CD4-positive, alpha-beta T cell treated with Interleukin-21 for 1 hour (primary cell): ENCODE data around the gene DNAJC27.
"Not testable (repeated sequence)": the region's sequence is repeated elsewhere in the genome, so short reads cannot be mapped to it uniquely, and the experiment has no call there.

Experiments
- DNase-seq: peaks from one replicate; pipeline ENCODE4 v3.0.0-alpha.2; 2020

Gene DNAJC27

DNA sequence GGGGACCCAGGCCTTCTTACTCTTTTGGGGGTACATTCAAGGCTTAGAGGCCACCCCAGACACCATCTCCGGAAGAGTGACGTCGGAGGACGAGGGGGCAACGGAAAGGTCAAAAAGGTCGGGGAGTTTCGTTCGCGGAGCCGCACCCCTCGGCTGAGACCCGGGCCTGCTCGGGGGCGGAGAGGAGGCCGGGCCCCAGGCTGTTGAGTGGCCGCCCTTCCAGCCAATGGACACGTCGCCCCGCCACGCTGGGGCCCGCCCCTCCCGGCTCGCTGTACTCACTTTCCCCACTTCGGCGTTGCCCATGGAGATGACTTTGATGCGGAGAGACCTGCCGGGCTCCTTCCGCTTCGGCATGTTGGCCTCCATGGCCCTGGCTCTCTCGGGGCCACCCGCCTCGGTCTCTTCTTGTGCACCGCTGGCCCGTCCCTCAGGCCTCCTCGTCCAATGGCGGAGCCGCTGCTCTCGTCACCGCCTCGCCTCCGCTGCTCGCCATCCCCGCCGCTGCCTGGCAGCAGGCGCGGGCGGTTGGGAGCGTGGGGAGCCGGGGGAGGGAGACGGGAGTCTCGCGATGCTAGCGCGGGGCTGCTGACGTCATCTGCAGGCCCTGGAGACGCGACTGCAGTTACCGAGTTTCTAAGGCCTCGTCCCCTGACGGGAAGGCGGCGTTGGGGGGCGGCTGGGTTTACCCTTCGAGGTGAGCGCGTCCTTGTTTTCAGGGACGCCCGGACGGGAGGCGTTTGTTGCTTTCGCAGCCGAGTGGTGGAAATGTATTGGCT is at the start of gene DNAJC27:
Gene DNAJC27, minus strand, starts transcription at position 420 of the 779 bp plus-strand sequence. Its CDS starts 51 bp downstream, at position 369.
- DNase-seq = peak; percentile 99

DNA sequence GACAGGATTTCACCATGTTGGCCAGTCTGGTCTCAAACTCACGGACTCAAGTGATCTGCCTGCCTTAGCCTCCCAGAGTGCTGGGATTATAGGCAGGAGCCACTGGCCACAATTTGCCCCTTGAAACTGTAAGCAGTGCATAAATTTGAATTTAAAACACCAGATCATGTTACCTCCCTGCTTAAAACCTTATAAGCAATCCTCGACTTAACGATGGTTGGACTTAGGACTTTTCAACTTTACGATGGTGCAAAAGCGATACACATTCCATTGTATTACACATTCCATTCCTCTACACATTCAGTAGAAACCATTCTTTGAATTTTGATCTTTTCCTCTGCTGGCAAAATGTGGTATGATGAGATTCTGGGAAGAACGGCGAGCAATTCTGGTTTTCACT is 46.9 kb upstream of the DNAJC27 start:
- no peak for DNase-seq

GRCh38 chr2:25014631-25015030 is 42.9 kb upstream of the DNAJC27 start:
- no peak for DNase-seq

GRCh38 chr2:25011342-25011741 is 39.6 kb upstream of the DNAJC27 start:
- not testable (repeated sequence) for DNase-seq

DNA sequence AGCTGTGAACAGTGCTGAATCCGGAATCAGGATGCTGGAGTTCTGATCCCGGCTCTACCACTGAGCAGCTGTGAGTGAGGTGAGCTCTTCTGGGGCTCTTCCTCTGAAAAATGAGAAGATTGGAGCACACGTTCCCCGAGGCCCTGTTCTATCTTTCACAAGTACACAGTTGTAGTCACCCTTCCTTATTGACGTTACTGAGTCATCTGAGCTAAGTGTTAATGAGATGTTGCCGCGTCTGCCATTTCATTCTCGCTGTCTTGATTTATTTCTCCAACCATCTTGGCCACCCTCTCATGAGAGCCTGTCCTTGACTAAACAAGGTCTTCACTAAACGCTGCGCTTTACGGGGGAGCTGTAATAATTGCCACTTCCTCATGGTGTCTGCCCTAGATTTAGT is 38.2 kb upstream of the DNAJC27 start:
- DNase-seq = no peak

DNA sequence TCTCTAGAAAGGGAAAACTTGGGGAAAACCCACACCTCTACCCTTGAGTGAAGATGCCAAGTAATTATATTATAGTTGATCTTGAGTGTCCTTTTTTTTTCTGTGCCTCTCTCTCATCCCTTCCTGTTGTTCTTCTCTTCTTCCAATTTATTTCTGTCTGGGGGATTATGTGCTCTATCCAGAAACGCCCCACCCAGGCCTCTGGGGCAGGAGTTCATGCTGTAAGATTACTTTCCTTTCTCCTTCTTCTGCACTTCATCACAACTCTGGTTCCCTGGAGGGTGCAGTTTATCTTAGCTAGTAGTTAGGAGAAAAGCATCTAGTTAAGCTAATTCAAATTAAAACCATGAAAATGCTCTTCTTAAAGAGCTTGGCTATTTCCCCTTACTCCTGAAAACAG is 30.3 kb upstream of the DNAJC27 start:
- DNase-seq = no peak

- DNase-seq = no peak
These were observed 29.5 kb upstream of the DNAJC27 start for GRCh38 chr2:25001325-25001637.

DNA sequence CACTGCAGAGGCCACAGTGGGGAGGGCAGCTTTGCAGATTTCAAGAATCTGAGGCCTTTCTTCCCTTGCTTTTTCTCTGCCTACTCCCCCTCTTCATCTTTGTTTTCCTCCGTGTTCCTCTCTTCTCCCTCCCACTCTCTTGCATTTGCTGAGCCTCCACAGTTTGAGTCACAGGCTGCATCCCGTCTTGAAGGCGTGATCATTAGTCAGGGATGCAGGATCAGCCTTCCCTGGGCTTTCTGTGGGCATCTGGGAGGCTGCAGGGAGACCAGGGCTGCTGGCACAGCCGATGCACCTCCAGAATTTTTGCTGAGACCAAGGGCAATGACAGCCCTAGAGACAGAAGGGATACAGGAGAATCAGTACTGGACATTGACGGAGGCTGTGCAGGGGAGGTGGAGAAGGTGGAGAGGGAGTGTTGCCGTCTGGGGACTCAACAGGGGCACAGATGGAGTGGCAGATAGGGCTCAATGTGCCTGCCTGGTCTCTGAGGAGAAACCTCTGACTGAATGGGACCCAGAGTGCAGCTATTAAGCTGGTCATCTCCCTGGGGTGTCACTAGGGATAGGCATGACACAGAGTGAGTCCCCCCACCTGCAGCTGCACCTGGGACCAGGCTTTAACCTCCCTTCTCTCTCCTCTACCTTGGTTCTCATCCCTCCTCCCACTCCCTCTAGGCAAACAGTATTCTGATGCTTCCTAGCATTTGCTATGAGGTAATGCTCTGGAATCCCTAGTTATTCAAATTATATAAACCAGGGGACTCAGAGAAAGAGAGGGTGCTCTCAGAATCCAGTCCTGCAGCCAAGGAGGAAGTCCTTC is 29.0 kb upstream of the DNAJC27 start:
- no peak for DNase-seq

GRCh38 chr2:25000036-25000435 is 28.3 kb upstream of the DNAJC27 start:
- DNase-seq = no peak

DNA sequence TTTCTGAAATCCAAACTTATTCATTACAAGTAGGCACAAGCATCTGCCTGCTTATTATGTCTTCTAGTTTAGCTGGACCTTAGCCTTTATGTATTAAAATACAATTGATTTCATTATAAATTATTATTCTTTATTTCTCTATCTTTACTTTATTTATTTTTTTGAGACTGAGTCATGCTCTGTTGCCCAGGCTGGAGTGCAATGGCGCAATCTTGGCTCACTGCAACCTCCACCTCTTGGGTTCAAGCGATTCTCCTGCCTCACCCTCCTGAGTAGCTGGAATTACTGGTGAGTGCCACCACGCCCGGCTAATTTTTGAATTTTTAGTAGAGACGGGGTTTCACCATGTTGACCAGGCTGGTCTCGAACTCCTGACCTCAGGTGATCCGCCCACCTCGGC is 27.3 kb upstream of the DNAJC27 start:
- not testable (repeated sequence) for DNase-seq

GRCh38 chr2:24994146-24994724 is 22.5 kb upstream of the DNAJC27 start:
- no peak for DNase-seq

- DNase-seq = no peak
These were observed 21.8 kb upstream of the DNAJC27 start for GRCh38 chr2:24993406-24994145.

DNA sequence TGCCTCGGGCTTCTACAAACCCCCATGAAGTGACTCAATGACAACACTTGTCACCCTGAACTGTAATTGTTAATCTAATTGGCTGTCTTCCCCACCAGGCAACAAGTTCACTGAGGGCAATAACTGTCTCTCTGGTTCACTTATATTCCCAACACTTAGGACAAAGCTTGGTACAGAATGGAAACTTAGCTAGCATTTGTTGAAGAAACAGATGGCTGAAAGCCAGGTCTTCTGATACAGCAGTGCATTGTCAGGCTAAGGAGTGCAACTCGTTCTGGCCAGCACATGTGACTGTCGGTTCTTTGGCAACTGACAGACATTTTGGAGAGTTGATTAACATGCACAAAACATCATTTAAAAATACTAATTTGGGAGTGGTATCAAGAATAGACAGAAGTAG is 14.6 kb upstream of the DNAJC27 start:
- DNase-seq = no peak

GRCh38 chr2:24985511-24985910 is 13.8 kb upstream of the DNAJC27 start:
- DNase-seq = no peak

DNA sequence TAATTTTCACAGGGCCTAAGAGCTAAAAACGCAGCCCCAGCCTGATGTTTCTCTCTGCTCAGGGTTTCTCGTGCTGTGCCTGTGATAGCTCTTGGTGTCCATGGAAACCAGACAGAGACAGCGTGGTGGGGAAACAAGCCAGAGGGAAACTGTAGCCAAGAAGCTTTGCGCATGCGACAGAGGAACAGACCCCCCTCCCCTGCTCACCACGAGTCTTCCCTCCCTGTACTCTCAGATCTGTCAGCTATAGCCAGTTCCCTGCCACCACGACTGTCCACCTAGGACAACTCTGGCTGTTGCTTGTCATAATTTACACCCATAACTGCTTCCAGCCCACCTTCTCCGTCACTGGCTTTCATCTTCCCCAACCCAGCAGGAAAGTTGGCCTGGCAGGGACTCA is 13.2 kb upstream of the DNAJC27 start:
- no peak for DNase-seq

GRCh38 chr2:24981411-24982136 is 9.8 kb upstream of the DNAJC27 start:
- no peak for DNase-seq

DNA sequence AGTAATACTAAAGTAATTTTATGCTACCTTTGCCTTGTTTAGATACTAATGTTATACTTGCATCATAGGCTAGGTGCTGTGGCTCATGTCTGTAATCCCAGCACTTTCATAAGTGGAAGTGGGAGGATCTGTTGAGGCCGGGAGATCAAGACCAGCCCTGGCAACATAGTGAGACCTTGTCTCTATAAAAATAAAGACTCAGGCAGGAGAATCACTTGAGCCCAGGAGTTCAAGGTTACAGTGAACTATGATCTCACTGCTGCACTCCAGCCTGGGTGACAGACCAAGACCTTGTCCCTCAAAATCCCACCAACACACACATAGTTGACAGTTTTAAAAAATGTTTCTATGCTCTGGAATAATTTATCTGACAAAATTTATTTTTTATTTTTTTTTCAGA is 6.9 kb upstream of the DNAJC27 start:
- DNase-seq = no peak

GRCh38 chr2:24977631-24978030 is 5.9 kb upstream of the DNAJC27 start:
- no peak for DNase-seq

- DNase-seq = no peak
These were observed 2.1 kb upstream of the DNAJC27 start for GRCh38 chr2:24973812-24974211.

DNA sequence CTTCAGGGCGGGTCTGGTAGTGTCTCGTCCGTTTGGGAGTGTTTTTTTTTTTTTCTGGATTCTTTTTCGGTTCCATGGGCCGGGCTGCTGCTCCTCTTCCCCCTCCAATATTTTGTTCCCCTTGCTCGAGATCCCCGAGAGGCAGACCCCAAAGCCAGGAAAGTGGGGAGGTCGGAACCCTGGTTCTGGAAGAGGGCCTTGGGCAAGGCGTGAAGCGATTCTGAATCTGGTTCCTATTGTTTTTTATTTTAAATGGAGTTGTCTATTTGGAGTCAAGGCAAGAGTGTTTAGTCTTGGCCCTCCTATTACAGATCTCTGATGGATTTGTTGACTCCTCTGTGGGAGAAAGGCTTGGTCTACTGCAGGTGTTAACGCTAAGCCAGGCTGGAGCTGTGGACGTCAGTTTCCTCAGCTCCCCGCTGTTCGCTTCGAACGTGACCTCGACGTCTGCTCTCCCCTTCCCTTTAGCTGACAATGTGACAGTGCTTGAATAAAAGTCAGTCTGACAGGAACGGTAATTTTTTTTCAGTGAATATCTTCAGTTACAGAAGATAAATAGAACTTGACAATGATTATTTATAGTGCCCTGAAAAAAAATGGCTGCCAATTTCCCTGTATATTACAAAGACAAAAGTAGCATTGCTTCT is 683 bp upstream of the DNAJC27 start:
- DNase-seq = peak; percentile 60

DNA sequence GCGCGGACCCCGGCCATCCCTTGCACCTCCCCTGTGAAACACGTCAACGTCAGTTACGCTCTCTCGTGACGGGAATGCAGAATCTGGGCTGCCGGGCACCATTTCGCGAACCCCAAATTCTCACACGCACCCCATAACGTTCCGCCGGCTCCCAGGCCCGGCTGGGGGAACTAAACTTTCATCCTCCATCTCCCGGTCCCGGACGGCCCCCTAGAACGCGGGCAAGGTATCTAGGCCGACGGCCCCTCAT is 544 bp downstream of the DNAJC27 start:
- no peak for DNase-seq
